WTC11 (cell line): Measurements from ENCODE around the gene GRK2. TPM values are rescaled to one million over a fixed set of nuclear protein-coding genes. Genes with fewer than 3 reads are reported as not detected.
A peak's percentile ranks its signal among the peaks of the same experiment; 100 is the strongest.
"Not testable (repeated sequence)": the region's sequence is repeated elsewhere in the genome, so short reads cannot be mapped to it uniquely, and the experiment has no call there.

Experiments used
- ATAC-seq: fragments of 200-7000 bp; cut with Tn5 transposase; 2 replicates; pipeline ENCODE4 v1.10.0; 2021; ENCODE audit warnings: mild to moderate bottlenecking, moderate library complexity
- CTCF ChIA-PET: fragments of 300-600 bp; sonication (Branson Sonifier 250); formaldehyde crosslinking; loops from one replicate; lab custom pipeline; 2021; ENCODE audit warnings: antibody characterized with exemption; lab: Charles Lee
- POLR2A ChIA-PET: fragments of 350-600 bp; sonication (Branson Sonifier 250); formaldehyde crosslinking; loops from one replicate; lab custom pipeline; 2021; ENCODE audit warnings: antibody characterized with exemption; lab: Charles Lee
- DNase-seq: peaks from one replicate; pipeline ENCODE4 v3.0.0; 2021; ENCODE audit warnings: low spot score
- H3K27ac Mint-ChIP-seq: 2 replicates; pipeline ENCODE4 v1.8.0; 2021; ENCODE audit warnings: mixed read lengths
- H3K27me3 Mint-ChIP-seq: 2 replicates; pipeline ENCODE4 v1.8.0; 2021; ENCODE audit warnings: low read depth, mild to moderate bottlenecking, moderate library complexity, mixed read lengths
- H3K36me3 Mint-ChIP-seq: 2 replicates; pipeline ENCODE4 v1.8.0; 2021; ENCODE audit warnings: mixed read lengths
- H3K4me1 Mint-ChIP-seq: 2 replicates; pipeline ENCODE4 v1.8.0; 2022; ENCODE audit warnings: mixed read lengths
- H3K4me3 Mint-ChIP-seq: 2 replicates; pipeline ENCODE4 v1.8.0; 2021; ENCODE audit warnings: mild to moderate bottlenecking, moderate library complexity, mixed read lengths
- H3K9me3 Mint-ChIP-seq: 2 replicates; pipeline ENCODE4 v1.8.0; 2021; ENCODE audit warnings: mixed read lengths
- AFF4 ChIP-seq: sonication (generic); formaldehyde crosslinking; IDR thresholded peaks from 2 replicates; pipeline ENCODE4 v1.8.1; 2023; ENCODE audit warnings: mild to moderate bottlenecking, missing genetic modification reagents, borderline replicate concordance
- CBFB ChIP-seq: sonication (generic); formaldehyde crosslinking; IDR thresholded peaks from 2 replicates; pipeline ENCODE4 v1.8.1; 2022; ENCODE audit warnings: mild to moderate bottlenecking, low read depth, missing genetic modification reagents
- E2F1 ChIP-seq: sonication (generic); formaldehyde crosslinking; IDR thresholded peaks from 2 replicates; pipeline ENCODE4 v1.8.0; 2022; ENCODE audit warnings: mild to moderate bottlenecking, missing genetic modification reagents
- E2F5 ChIP-seq: sonication (generic); formaldehyde crosslinking; IDR thresholded peaks from 2 replicates; pipeline ENCODE4 v1.8.1; 2022; ENCODE audit warnings: mild to moderate bottlenecking, moderate library complexity, missing genetic modification reagents
- FOXP4 ChIP-seq: sonication (generic); formaldehyde crosslinking; IDR thresholded peaks from 2 replicates; pipeline ENCODE4 v1.8.0; 2022; ENCODE audit warnings: mild to moderate bottlenecking, missing genetic modification reagents
- GTF2I ChIP-seq: fragments of 250-450 bp; sonication (Bioruptor Pico); conservative IDR thresholded peaks from 2 replicates; pipeline ENCODE4 v1.4.0; 2021; ENCODE audit warnings: mild to moderate bottlenecking
- KAT7 ChIP-seq: sonication (generic); formaldehyde crosslinking; IDR thresholded peaks from 2 replicates; pipeline ENCODE4 v1.8.1; 2023; ENCODE audit warnings: missing genetic modification reagents, mild to moderate bottlenecking, borderline replicate concordance
- MAX ChIP-seq: sonication (generic); formaldehyde crosslinking; IDR thresholded peaks from 2 replicates; pipeline ENCODE4 v1.8.0; 2022; ENCODE audit warnings: mild to moderate bottlenecking, missing genetic modification reagents
- ZNF512 ChIP-seq: sonication (generic); formaldehyde crosslinking; IDR thresholded peaks from 2 replicates; pipeline ENCODE4 v1.8.1; 2022; ENCODE audit warnings: missing genetic modification reagents, borderline replicate concordance
- ZNF532 ChIP-seq: fragments of 250-450 bp; sonication (Bioruptor Pico); IDR thresholded peaks from 2 replicates; pipeline ENCODE4 v1.9.0; 2021; ENCODE audit warnings: mild to moderate bottlenecking, borderline replicate concordance
- total RNA-seq: library from RNA; stranded (reverse); gene quantifications from 3 replicates; pipeline ENCODE4 v1.2.3, GENCODE V29; 2021

Gene GRK2
- total RNA-seq, 1 experiment from 2014 or later: 68.1 TPM

- TF ChIP-seq E2F1 (CRISPR knock-in tag): no peak
- no peak for TF ChIP-seq ZNF512 (CRISPR knock-in tag)
- TF ChIP-seq E2F5 (CRISPR knock-in tag): no peak
- no peak for TF ChIP-seq ZNF532 (CRISPR knock-in tag)
- no peak for TF ChIP-seq FOXP4
Measured at GRCh38 chr11:67260406-67260805, 5.9 kb upstream of the GRK2 start (continued).

GRCh38 chr11:67260885-67261639, 5.2 kb upstream of the GRK2 start:
- POLR2A ChIA-PET: interaction anchor here (1.2 to 1.5 kb wide), 2 partner anchors 21 to 42 kb away, joined by 3 to 5 read pairs; no protein-coding TSS in a partner anchor
- ATAC-seq (peak; percentile 15), DNase-seq (peak; percentile 83)
- TF ChIP-seq CBFB (CRISPR knock-in tag) (0 out of 2 replicates have a peak, but pooled peaks have one; percentile 28), MAX (CRISPR knock-in tag) (0 out of 2 replicates have a peak, but pooled peaks have one; percentile 17)
- Mint-ChIP-seq H3K27me3 (peaks cover 34% of the 10 kb centered on the region), H3K4me3 (peak overlapping the region; percentile 69), H3K4me1 (peaks cover 18% of the 10 kb centered on the region)
- H3K27ac Mint-ChIP-seq, H3K9me3 Mint-ChIP-seq, H3K36me3 Mint-ChIP-seq: not testable (repeated sequence)
- CTCF ChIA-PET: interaction anchor here (0.6 to 4.6 kb wide), 38 partner anchors 7 to 872 kb away, joined by 3 to 122 read pairs (median 7); partner anchors contain the start of genes ANKRD13D, KDM2A, POLD4 and PPP1CA

GRCh38 chr11:67261640-67261945, 4.7 kb upstream of the GRK2 start:
- TF ChIP-seq KAT7 (CRISPR knock-in tag) (no peak), GTF2I (CRISPR knock-in tag) (peak; percentile 82), AFF4 (CRISPR knock-in tag) (no peak)
- Mint-ChIP-seq H3K27ac (no peak overlapping the region), H3K9me3 (no peaks in the 10 kb centered on the region), H3K4me1 (peaks cover 18% of the 10 kb centered on the region), H3K27me3 (peaks cover 34% of the 10 kb centered on the region), H3K4me3 (peak overlapping the region; percentile 69), H3K36me3 (peaks cover 6% of the 10 kb centered on the region)
- peak; percentile 15 for ATAC-seq
- DNase-seq: no peak
- POLR2A ChIA-PET: interaction anchor here (0.6 to 1.5 kb wide), 3 partner anchors 16 to 41 kb away, joined by 3 to 5 read pairs (median 3); no protein-coding TSS in a partner anchor
- CTCF ChIA-PET: interaction anchor here (0.6 to 4.6 kb wide), 46 partner anchors 8 to 873 kb away, joined by 3 to 122 read pairs (median 6); partner anchors contain the start of genes ANKRD13D, KDM2A, POLD4 and PPP1CA
